Esophagus squamous epithelium (tissue), 4 donors: ENCODE data around the gene CHI3L1.

ENCODE experiments used
- POLR2A ChIP-seq, 4 donors: fragments of 450-650 bp; IDR thresholded peaks; one replicate each; pipeline ENCODE4 v1.6.1; 2017; ENCODE audit warnings: antibody characterized with exemption in 4 of 4, mild to moderate bottlenecking in 4 of 4, moderate library complexity in 3 of 4
- TF ChIP-seq, protein P1 (sequence below), 6 experiments: fragments of 450-650 bp in 4 of 6; fragments of 200-600 bp in 2 of 6; sonication (generic) in 2 of 6; IDR thresholded peaks; one replicate each; pipeline ENCODE4 v1.5.1; 2016 to 2019; ENCODE audit warnings: antibody characterized with exemption in 6 of 6, mild to moderate bottlenecking in 4 of 6, moderate library complexity in 4 of 6

DNA sequence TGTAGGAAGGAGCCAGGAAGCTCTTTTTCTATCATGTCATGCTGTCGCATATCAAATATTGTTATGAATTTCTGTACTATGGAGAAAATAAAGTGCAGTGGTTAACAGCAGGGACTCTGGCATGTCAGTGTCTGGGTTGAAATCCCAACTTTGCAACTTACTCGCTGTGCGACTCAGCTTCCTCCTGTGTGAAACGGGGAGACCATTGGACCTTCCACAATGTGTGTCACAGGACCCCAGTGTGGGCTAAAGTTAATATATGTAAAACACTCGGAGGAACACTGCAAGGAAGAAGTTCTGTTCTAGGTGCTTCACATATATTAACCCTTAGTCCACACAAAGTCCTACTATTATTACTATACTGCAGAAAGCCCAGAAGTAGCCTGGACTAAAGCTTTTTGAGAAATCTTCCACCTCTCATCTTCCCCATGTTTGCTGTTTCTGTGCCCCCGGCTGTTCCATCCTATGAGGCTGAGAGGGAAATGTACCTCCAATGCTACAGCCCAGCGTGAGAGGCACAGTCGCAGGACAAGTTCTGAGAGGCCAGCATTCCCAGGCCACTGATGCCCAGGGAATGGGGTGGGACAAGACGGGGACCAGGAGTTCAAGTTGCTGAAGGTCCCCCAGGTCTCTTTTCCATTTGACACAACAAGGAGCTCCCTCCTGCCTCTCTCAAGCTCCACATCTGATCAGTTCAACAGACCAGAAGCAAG, 41.0 kb upstream of the CHI3L1 start:
- TF ChIP-seq, protein P1, sequence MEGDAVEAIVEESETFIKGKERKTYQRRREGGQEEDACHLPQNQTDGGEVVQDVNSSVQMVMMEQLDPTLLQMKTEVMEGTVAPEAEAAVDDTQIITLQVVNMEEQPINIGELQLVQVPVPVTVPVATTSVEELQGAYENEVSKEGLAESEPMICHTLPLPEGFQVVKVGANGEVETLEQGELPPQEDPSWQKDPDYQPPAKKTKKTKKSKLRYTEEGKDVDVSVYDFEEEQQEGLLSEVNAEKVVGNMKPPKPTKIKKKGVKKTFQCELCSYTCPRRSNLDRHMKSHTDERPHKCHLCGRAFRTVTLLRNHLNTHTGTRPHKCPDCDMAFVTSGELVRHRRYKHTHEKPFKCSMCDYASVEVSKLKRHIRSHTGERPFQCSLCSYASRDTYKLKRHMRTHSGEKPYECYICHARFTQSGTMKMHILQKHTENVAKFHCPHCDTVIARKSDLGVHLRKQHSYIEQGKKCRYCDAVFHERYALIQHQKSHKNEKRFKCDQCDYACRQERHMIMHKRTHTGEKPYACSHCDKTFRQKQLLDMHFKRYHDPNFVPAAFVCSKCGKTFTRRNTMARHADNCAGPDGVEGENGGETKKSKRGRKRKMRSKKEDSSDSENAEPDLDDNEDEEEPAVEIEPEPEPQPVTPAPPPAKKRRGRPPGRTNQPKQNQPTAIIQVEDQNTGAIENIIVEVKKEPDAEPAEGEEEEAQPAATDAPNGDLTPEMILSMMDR (IDR thresholded peaks at IDR 0.05) = no peak
- TF ChIP-seq POLR2A (IDR thresholded peaks at IDR 0.05) = no peak
